Transverse colon (tissue), 4 donors: ENCODE data around the gene CASQ1.

Experiments
- EP300 ChIP-seq: sonication (generic); formaldehyde crosslinking; IDR thresholded peaks from one replicate; pipeline ENCODE4 v1.6.1; 2017; ENCODE audit warnings: antibody characterized with exemption, low read depth
- POLR2A ChIP-seq: fragments of 450-650 bp; IDR thresholded peaks from one replicate; pipeline ENCODE4 v1.6.1; 2016; ENCODE audit warnings: antibody characterized with exemption, mild to moderate bottlenecking, moderate library complexity
- POLR2AphosphoS5 ChIP-seq, 3 donors: sonication (generic); formaldehyde crosslinking; IDR thresholded peaks; one replicate each; pipeline ENCODE4 v1.6.1; 2016; ENCODE audit warnings: antibody characterized with exemption in 3 of 3
- TF ChIP-seq, protein P1 (sequence below), 5 experiments: fragments of 200-600 bp in 3 of 5; fragments of 450-650 bp in 2 of 5; sonication (generic) in 3 of 5; IDR thresholded peaks; 1 replicate in 2 of 5; 2 replicates in 3 of 5; pipeline ENCODE4 v1.5.1; 2016 to 2017; ENCODE audit warnings: antibody characterized with exemption in 5 of 5, inconsistent platforms in 3 of 5, mild to moderate bottlenecking in 2 of 5, moderate library complexity in 1 of 5

DNA sequence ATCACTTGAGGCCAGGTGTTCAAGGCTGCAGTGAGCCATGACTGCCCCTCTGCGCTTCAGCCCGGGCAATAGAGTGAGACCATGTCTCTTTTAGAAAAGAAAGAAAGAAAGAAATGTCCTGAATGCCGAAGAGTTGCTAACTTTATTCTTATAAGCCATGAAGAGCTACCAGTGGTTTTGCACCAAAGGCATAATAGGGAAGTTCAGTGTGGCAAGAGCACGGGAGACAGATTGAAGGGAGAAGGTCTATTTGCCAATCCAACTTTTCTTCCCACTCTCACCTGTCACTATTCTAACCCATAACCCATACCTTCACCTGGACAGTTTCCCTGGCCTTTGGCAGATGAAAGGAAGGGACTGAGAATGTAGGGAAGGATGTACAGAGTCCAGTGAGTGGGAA is 10.4 kb downstream of the CASQ1 start:
- TF ChIP-seq POLR2AphosphoS5 (IDR thresholded peaks at IDR 0.05) = no peak
- TF ChIP-seq, protein P1, sequence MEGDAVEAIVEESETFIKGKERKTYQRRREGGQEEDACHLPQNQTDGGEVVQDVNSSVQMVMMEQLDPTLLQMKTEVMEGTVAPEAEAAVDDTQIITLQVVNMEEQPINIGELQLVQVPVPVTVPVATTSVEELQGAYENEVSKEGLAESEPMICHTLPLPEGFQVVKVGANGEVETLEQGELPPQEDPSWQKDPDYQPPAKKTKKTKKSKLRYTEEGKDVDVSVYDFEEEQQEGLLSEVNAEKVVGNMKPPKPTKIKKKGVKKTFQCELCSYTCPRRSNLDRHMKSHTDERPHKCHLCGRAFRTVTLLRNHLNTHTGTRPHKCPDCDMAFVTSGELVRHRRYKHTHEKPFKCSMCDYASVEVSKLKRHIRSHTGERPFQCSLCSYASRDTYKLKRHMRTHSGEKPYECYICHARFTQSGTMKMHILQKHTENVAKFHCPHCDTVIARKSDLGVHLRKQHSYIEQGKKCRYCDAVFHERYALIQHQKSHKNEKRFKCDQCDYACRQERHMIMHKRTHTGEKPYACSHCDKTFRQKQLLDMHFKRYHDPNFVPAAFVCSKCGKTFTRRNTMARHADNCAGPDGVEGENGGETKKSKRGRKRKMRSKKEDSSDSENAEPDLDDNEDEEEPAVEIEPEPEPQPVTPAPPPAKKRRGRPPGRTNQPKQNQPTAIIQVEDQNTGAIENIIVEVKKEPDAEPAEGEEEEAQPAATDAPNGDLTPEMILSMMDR (IDR thresholded peaks at IDR 0.05) = no peak
- TF ChIP-seq POLR2A = no peak
- TF ChIP-seq EP300 = no peak
